SKM-1 treated with dmso at 0.1 percent for 144 hours (cell line): ENCODE data around the gene TNFRSF11A.

ENCODE experiments used
- DNase-seq: peaks from one replicate; lab custom pipeline; 2025; ENCODE audit not compliant: unreplicated experiment; lab: John Stamatoyannopoulos, UW

The TNFRSF11A gene

GRCh38 chr18:62341473-62341872 is 16.4 kb downstream of the TNFRSF11A start:
- no peak for DNase-seq

- no peak for DNase-seq
Observed at GRCh38 chr18:62342884-62343283, 17.8 kb downstream of the TNFRSF11A start.

GRCh38 chr18:62343316-62343715 is 18.2 kb downstream of the TNFRSF11A start:
- DNase-seq = no peak

- DNase-seq = no peak
Observed at GRCh38 chr18:62345909-62346308, 20.8 kb downstream of the TNFRSF11A start.

GRCh38 chr18:62346333-62347088 is 21.4 kb downstream of the TNFRSF11A start:
- DNase-seq = no peak

GRCh38 chr18:62347089-62347506 is 22.0 kb downstream of the TNFRSF11A start:
- no peak for DNase-seq

GRCh38 chr18:62348474-62348873 is 23.4 kb downstream of the TNFRSF11A start:
- no peak for DNase-seq

GRCh38 chr18:62353170-62353569 is 28.1 kb downstream of the TNFRSF11A start:
- no peak for DNase-seq

- DNase-seq = no peak
Observed at GRCh38 chr18:62354151-62354550, 29.0 kb downstream of the TNFRSF11A start.

GRCh38 chr18:62357079-62357719 is 32.1 kb downstream of the TNFRSF11A start:
- DNase-seq = no peak

GRCh38 chr18:62360805-62361204 is 35.7 kb downstream of the TNFRSF11A start:
- no peak for DNase-seq

GRCh38 chr18:62361288-62361687 is 36.2 kb downstream of the TNFRSF11A start:
- DNase-seq = no peak

GRCh38 chr18:62364558-62364957 is 39.4 kb downstream of the TNFRSF11A start:
- DNase-seq = no peak

- DNase-seq = no peak
Observed at GRCh38 chr18:62365420-62365819, 40.3 kb downstream of the TNFRSF11A start.

GRCh38 chr18:62366992-62367391 is 41.9 kb downstream of the TNFRSF11A start:
- no peak for DNase-seq

GRCh38 chr18:62368100-62368499 is 43.0 kb downstream of the TNFRSF11A start:
- no peak for DNase-seq

GRCh38 chr18:62369129-62369644 is 44.1 kb downstream of the TNFRSF11A start:
- DNase-seq = no peak

GRCh38 chr18:62370366-62370765 is 45.3 kb downstream of the TNFRSF11A start:
- no peak for DNase-seq

- no peak for DNase-seq
Observed at GRCh38 chr18:62371436-62371835, 46.3 kb downstream of the TNFRSF11A start.

GRCh38 chr18:62372156-62372555 is 47.0 kb downstream of the TNFRSF11A start:
- DNase-seq = no peak

GRCh38 chr18:62372882-62373281 is 47.8 kb downstream of the TNFRSF11A start:
- no peak for DNase-seq

GRCh38 chr18:62374410-62374965 is 49.4 kb downstream of the TNFRSF11A start:
- no peak for DNase-seq
